HepG2 (cell line): ENCODE data around the gene WDR62. TPM values are rescaled to one million over a fixed set of nuclear protein-coding genes. Genes with fewer than 3 reads are reported as not detected.

Experiments used
- BRF2 ChIP-seq: sonication (generic); formaldehyde crosslinking; IDR thresholded peaks from 2 replicates; pipeline ENCODE4 v1.8.1; 2022; ENCODE audit warnings: mild to moderate bottlenecking, missing genetic modification reagents
- CEBPG ChIP-seq: IDR thresholded peaks from 2 replicates; pipeline ENCODE4 v1.6.1; 2016
- HOMEZ ChIP-seq: IDR thresholded peaks from 2 replicates; pipeline ENCODE4 v1.6.1; 2016; ENCODE audit warnings: low read depth
- KLF12 ChIP-seq: sonication (generic); formaldehyde crosslinking; IDR thresholded peaks from 2 replicates; pipeline ENCODE4 v1.4.0; 2020; ENCODE audit warnings: missing genetic modification reagents, borderline replicate concordance
- MXD3 ChIP-seq: IDR thresholded peaks from 2 replicates; pipeline ENCODE4 v1.6.1; 2016; ENCODE audit warnings: mild to moderate bottlenecking, missing biosample characterization, missing genetic modification reagents
- NR0B2 ChIP-seq: sonication (generic); formaldehyde crosslinking; IDR thresholded peaks from 2 replicates; pipeline ENCODE4 v1.4.0; 2020; ENCODE audit warnings: mild to moderate bottlenecking, missing genetic modification reagents
- PHF8 ChIP-seq: sonication (generic); formaldehyde crosslinking; IDR thresholded peaks from 2 replicates; pipeline ENCODE4 v1.5.0; 2020; ENCODE audit warnings: missing genetic modification reagents
- RARA ChIP-seq: IDR thresholded peaks from 2 replicates; pipeline ENCODE4 v1.6.1; 2016; ENCODE audit warnings: missing genetic modification reagents, missing compliant biosample characterization
- RBAK ChIP-seq: sonication (generic); formaldehyde crosslinking; IDR thresholded peaks from 2 replicates; pipeline ENCODE4 v1.5.1; 2020; ENCODE audit warnings: mild to moderate bottlenecking, missing genetic modification reagents
- SETDB1 ChIP-seq: sonication (generic); formaldehyde crosslinking; IDR thresholded peaks from 2 replicates; pipeline ENCODE4 v1.5.1; 2020; ENCODE audit warnings: missing genetic modification reagents, mild to moderate bottlenecking, borderline replicate concordance
- SRSF4 ChIP-seq: fragments of 200-400 bp; formaldehyde crosslinking; IDR thresholded peaks from one replicate; pipeline ENCODE4 v1.6.1; 2018; ENCODE audit warnings: mild to moderate bottlenecking, low read depth, low read length, moderate library complexity; ENCODE audit not compliant: poor library complexity, severe bottlenecking
- ZBTB10 ChIP-seq: sonication (generic); formaldehyde crosslinking; IDR thresholded peaks from 2 replicates; pipeline ENCODE4 v1.4.0; 2020; ENCODE audit warnings: missing genetic modification reagents, borderline replicate concordance
- ZFYVE20 ChIP-seq: sonication (generic); formaldehyde crosslinking; IDR thresholded peaks from 2 replicates; pipeline ENCODE4 v1.8.0; 2023; ENCODE audit warnings: low read depth, mild to moderate bottlenecking, moderate library complexity, missing genetic modification reagents, borderline replicate concordance
- ZMYM2 ChIP-seq: sonication (generic); formaldehyde crosslinking; IDR thresholded peaks from 2 replicates; pipeline ENCODE4 v1.8.0; 2022; ENCODE audit warnings: mild to moderate bottlenecking, missing genetic modification reagents
- ZNF10 ChIP-seq: sonication (generic); formaldehyde crosslinking; IDR thresholded peaks from 2 replicates; pipeline ENCODE4 v1.4.0; 2020; ENCODE audit warnings: mild to moderate bottlenecking, low read depth, missing genetic modification reagents, borderline replicate concordance
- ZNF180 ChIP-seq: sonication (generic); formaldehyde crosslinking; IDR thresholded peaks from 2 replicates; pipeline ENCODE4 v1.4.0; 2020; ENCODE audit warnings: low read depth, missing genetic modification reagents, borderline replicate concordance
- ZNF263 ChIP-seq: sonication (generic); formaldehyde crosslinking; IDR thresholded peaks from 2 replicates; pipeline ENCODE4 v1.4.0; 2020; ENCODE audit warnings: missing genetic modification reagents
- ZNF564 ChIP-seq: sonication (generic); formaldehyde crosslinking; IDR thresholded peaks from 2 replicates; pipeline ENCODE4 v1.8.1; 2023; ENCODE audit warnings: mild to moderate bottlenecking, missing genetic modification reagents
- ZNF709 ChIP-seq: sonication (generic); formaldehyde crosslinking; IDR thresholded peaks from 2 replicates; pipeline ENCODE4 v1.5.0; 2020; ENCODE audit warnings: mild to moderate bottlenecking, missing genetic modification reagents
- ZNF784 ChIP-seq: sonication (generic); formaldehyde crosslinking; IDR thresholded peaks from 2 replicates; pipeline ENCODE4 v1.5.1; 2020; ENCODE audit warnings: missing genetic modification reagents, mild to moderate bottlenecking, borderline replicate concordance
- polyA plus RNA-seq, 8 experiments: library from polyadenylated mRNA; depleted of rRNA in 3 of 8; stranded (reverse) in 7 of 8; unstranded in 1 of 8; fragments of >200 nt; fragmentation: Illumina TruSeq in 4 of 8; extraction: Trizol in 4 of 8; gene quantifications; 2 replicates each; pipeline versions ENCODE4 v1.2.1 to v1.2.3, GENCODE V29; 2011 to 2016; ENCODE audit warnings: low read depth in 4 of 8, missing spikeins in 1 of 8, mixed read lengths in 1 of 8; ENCODE audit not compliant: insufficient read depth in 1 of 8
- total RNA-seq, 5 experiments: library from RNA; depleted of rRNA; stranded (reverse); fragments of >200 nt; fragmentation: Illumina TruSeq; extraction: Trizol; gene quantifications; 2 replicates each; pipeline ENCODE4 v1.2.3, GENCODE V29; 2016; ENCODE audit warnings: low read depth in 1 of 5

The WDR62 gene
- total and polyA plus RNA-seq, 2 of the 13 experiments (the other 11 are each of a cell fraction or from before 2014, with no cell fraction given): 5.8 to 12.5 TPM

GRCh38 chr19:36114721-36115452 lies 60.2 kb downstream of the WDR62 start, which contains the start of gene POLR2I (continued):
- no peak for TF ChIP-seq HOMEZ
- no peak for TF ChIP-seq ZNF10 (CRISPR knock-in tag)
- no peak for TF ChIP-seq SETDB1 (CRISPR knock-in tag)
- no peak for TF ChIP-seq ZBTB10
- TF ChIP-seq RARA (CRISPR knock-in tag): peak; percentile 30; the same call in 1 of the 2 replicates
- peak; percentile 65 for TF ChIP-seq PHF8 (CRISPR knock-in tag)
- TF ChIP-seq ZNF564: peak; percentile 7; the same call in 1 of the 2 replicates
- TF ChIP-seq KLF12: peak; percentile 49; the same call in 1 of the 2 replicates
- no peak for TF ChIP-seq SRSF4
- no peak for TF ChIP-seq RBAK (CRISPR knock-in tag)
- peak; percentile 93; the same call in 1 of the 2 replicates for TF ChIP-seq MXD3
- no peak for TF ChIP-seq ZNF180 (CRISPR knock-in tag)
- TF ChIP-seq ZMYM2: peak; percentile 55; the same call in 1 of the 2 replicates
- TF ChIP-seq ZNF709: peak; percentile 58
- TF ChIP-seq ZNF263 (CRISPR knock-in tag): peak; percentile 71; the same call in 1 of the 2 replicates
- 0 out of 2 replicates have a peak, but pooled peaks have one; percentile 63 for TF ChIP-seq ZFYVE20 (CRISPR knock-in tag)
- no peak for TF ChIP-seq BRF2 (CRISPR knock-in tag)
- peak; percentile 91; the same call in 1 of the 2 replicates for TF ChIP-seq ZNF784
- 0 out of 2 replicates have a peak, but pooled peaks have one; percentile 14 for TF ChIP-seq CEBPG (CRISPR knock-in tag)
- TF ChIP-seq NR0B2 (CRISPR knock-in tag): peak; percentile 98
